Mucosa of descending colon (tissue), 3 donors: Measurements from ENCODE around the gene TAX1BP3. TPM values are rescaled to one million over a fixed set of nuclear protein-coding genes. Genes with fewer than 3 reads are reported as not detected.

Source experiments
- ATAC-seq: fragments of 200-7000 bp; cut with Tn5 transposase; one replicate; pipeline ENCODE4 v1.9.1; 2020; ENCODE audit warnings: mild to moderate bottlenecking, moderate library complexity
- DNase-seq, 3 donors: peaks; one replicate each; pipeline ENCODE4 v3.0.0-alpha.2; 2020
- H3K36me3 ChIP-seq: fragments of 200-600 bp; one replicate; pipeline ENCODE4 v1.8.0; 2021; ENCODE audit warnings: low read depth, mild to moderate bottlenecking
- H3K4me1 ChIP-seq: fragments of 200-600 bp; one replicate; pipeline ENCODE4 v1.8.0; 2021; ENCODE audit warnings: low read depth, mild to moderate bottlenecking
- H3K4me3 ChIP-seq: fragments of 200-600 bp; one replicate; pipeline ENCODE4 v1.8.0; 2021; ENCODE audit warnings: mild to moderate bottlenecking
- H3K9me3 ChIP-seq: fragments of 200-600 bp; one replicate; pipeline ENCODE4 v1.8.0; 2021; ENCODE audit warnings: mild to moderate bottlenecking
- intact Hi-C, 2 donors: fragments of 100-400 bp; cut with DNase I in 1 of 2; cut with micrococcal nuclease in 1 of 2; formaldehyde crosslinking; loops; one replicate each; pipeline versions ENCODE4 v1.11.0 to v1.11.1; 2022; cut with DNase I, micrococcal nuclease
- total RNA-seq, 3 donors: library from RNA; stranded (reverse); fragmentation: NEBNext Ultra II Directional in 2 of 3; extraction: Animal tissue kit (Norgen Biotek cat#: 25700) in 2 of 3; gene quantifications; one replicate each; pipeline versions ENCODE4 v1.2.1 to v1.2.4, GENCODE V29; 2021 to 2023
- TF ChIP-seq, protein P1 (sequence below): fragments of 200-600 bp; IDR thresholded peaks from one replicate; pipeline ENCODE4 v1.8.0; 2022; ENCODE audit warnings: antibody characterized with exemption, mild to moderate bottlenecking
- donor health status: DM: no; HTN: no; CAD: no; lungs with moderate emphysema.
- donor health status: DM: no; HTN: no; CAD: no.
- donor health status: DM: no; HTN: yes; CAD: no.

The TAX1BP3 gene
- total RNA-seq, 3 donors from 2014 or later = 162 to 297 (median 197) TPM

DNA sequence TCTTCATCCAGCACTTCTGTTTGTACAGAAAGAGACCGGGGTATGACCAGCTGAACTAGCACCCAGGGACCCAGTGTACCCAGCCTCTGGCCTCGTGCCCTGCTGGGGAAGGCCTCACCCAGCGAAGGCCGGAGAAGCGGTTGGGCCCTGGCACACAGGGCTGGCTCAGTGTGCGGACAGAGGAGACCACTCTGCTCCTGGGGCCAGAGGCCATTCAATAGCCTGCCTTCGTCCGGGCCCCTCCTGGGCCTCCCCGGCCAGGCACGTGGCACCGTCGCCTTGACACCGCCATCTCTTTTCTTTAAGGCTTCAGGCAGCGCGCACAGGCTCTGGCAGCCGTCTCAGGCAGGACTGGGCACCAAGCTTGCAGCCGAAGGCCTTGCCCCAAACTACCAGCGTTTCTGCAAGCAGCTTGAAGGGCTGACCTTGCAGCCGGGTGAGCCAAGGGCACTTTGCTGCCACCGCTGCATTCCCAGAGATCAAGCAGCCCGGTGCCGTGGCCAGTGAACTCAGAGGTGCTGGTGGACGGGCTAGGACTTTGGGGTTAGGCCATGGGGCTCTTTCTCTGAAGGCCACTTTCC lies 8.0 kb downstream of the TAX1BP3 start:
- H3K36me3 ChIP-seq = peaks cover 9% of the 10 kb centered on the region
- intact Hi-C loops = no loop called here
- TF ChIP-seq, protein P1, sequence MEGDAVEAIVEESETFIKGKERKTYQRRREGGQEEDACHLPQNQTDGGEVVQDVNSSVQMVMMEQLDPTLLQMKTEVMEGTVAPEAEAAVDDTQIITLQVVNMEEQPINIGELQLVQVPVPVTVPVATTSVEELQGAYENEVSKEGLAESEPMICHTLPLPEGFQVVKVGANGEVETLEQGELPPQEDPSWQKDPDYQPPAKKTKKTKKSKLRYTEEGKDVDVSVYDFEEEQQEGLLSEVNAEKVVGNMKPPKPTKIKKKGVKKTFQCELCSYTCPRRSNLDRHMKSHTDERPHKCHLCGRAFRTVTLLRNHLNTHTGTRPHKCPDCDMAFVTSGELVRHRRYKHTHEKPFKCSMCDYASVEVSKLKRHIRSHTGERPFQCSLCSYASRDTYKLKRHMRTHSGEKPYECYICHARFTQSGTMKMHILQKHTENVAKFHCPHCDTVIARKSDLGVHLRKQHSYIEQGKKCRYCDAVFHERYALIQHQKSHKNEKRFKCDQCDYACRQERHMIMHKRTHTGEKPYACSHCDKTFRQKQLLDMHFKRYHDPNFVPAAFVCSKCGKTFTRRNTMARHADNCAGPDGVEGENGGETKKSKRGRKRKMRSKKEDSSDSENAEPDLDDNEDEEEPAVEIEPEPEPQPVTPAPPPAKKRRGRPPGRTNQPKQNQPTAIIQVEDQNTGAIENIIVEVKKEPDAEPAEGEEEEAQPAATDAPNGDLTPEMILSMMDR = no peak
- ATAC-seq (peak; percentile 33), DNase-seq (no peak)
- H3K9me3 ChIP-seq = no peaks in the 10 kb centered on the region
- peaks cover 9% of the 10 kb centered on the region for H3K4me1 ChIP-seq
- H3K4me3 ChIP-seq = no peak overlapping the region

GRCh38 chr17:3659541-3660111 lies 8.8 kb downstream of the TAX1BP3 start:
- Histone ChIP-seq H3K4me1 (peaks cover 9% of the 10 kb centered on the region), H3K4me3 (no peak overlapping the region), H3K9me3 (no peaks in the 10 kb centered on the region), H3K36me3 (peaks cover 9% of the 10 kb centered on the region)
- ATAC-seq = peak; percentile 78
- DNase-seq = peak; percentile 62 to 82 (median 72)
- intact Hi-C loops = no loop called here
- TF ChIP-seq, protein P1 = no peak

- peaks cover 9% of the 10 kb centered on the region for H3K4me1 ChIP-seq
- no peak for ATAC-seq
These were observed 9.5 kb downstream of the TAX1BP3 start for GRCh38 chr17:3658784-3659449.

GRCh38 chr17:3657874-3658783 lies 10.2 kb downstream of the TAX1BP3 start:
- H3K9me3 ChIP-seq = no peaks in the 10 kb centered on the region
- no peak overlapping the region for H3K4me3 ChIP-seq
- TF ChIP-seq, protein P1 = no peak
- H3K36me3 ChIP-seq = peaks cover 2% of the 10 kb centered on the region
- ATAC-seq (no peak), DNase-seq (peak in 1 of 3 donors; percentile 40)
- intact Hi-C loops = no loop called here
- peaks cover 9% of the 10 kb centered on the region for H3K4me1 ChIP-seq

More at GRCh38 chr17:3658784-3659449, 9.5 kb downstream of the TAX1BP3 start:
- Histone ChIP-seq H3K36me3 (peaks cover 8% of the 10 kb centered on the region), H3K4me3 (no peak overlapping the region), H3K9me3 (no peaks in the 10 kb centered on the region)
- intact Hi-C loops = no loop called here
- DNase-seq = no peak
- TF ChIP-seq, protein P1 = no peak

GRCh38 chr17:3657588-3657869 lies 10.8 kb downstream of the TAX1BP3 start:
- Histone ChIP-seq H3K9me3 (no peaks in the 10 kb centered on the region), H3K4me1 (peaks cover 9% of the 10 kb centered on the region), H3K4me3 (no peak overlapping the region), H3K36me3 (no peaks in the 10 kb centered on the region)
- intact Hi-C loops = no loop called here
- DNase-seq = no peak
- TF ChIP-seq, protein P1 = no peak
- no peak for ATAC-seq
